ENCODE measurements around the gene SLC41A3. TPM values are rescaled to one million over a fixed set of nuclear protein-coding genes. Genes with fewer than 3 reads are reported as not detected.

SLC41A3 gene
- total and polyA plus RNA-seq, 2 of the 4 experiments (the other 2 are of a cell fraction): 30.5 to 43.5 TPM

DNA sequence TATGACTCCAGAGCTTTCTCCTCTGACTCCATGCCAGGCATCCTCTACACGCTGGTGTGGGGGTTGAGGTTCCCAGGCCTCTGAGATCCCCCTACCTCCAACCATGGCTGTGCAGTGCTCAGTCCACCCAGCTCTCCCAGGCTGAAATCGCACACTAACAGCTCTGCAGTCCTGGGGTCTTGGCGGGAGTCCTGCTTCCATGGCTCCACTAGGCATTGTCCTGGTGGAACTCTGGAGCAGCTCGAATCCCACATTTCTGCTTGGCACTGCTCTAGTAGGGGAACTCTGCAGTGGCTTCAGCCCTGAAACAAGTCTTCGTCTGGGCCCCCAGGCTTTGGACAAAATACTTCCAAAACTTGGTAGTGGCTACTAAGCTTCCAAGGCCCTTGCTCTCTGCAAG lies 64.2 kb downstream of the SLC41A3 start:
- H3K9me3 ChIP-seq (ENCODE audit: control insufficient read depth, insufficient read depth, low read length): no peaks in the 10 kb centered on the region
- H2BK15ac ChIP-seq (ENCODE audit: low read depth, low read length): no peak overlapping the region
- no peak overlapping the region for H2AK5ac ChIP-seq (ENCODE audit: low read depth, low read length)
- no peak for TF ChIP-seq NFE2L2 (IDR thresholded peaks at IDR 0.05; ENCODE audit: low read depth, low read length)
- TF ChIP-seq FOS (IDR thresholded peaks at IDR 0.05; ENCODE audit: low read depth, low read length): no peak
- no peak for TF ChIP-seq MAZ (IDR thresholded peaks at IDR 0.05; ENCODE audit: borderline replicate concordance, low read depth, low read length)
- intact Hi-C loops (cut with micrococcal nuclease) (no loop called here), dilution Hi-C loops (cut with HindIII; ENCODE audit: low sequenced_read_pairs, unreplicated experiment) (no loop called here), in situ Hi-C loops (cut with MboI; ENCODE audit: low sequenced_read_pairs) (no loop called here)
- peaks cover 3% of the 10 kb centered on the region; the same call in 1 of the 2 replicates for H3K4me1 ChIP-seq (ENCODE audit: control insufficient read depth, insufficient read depth, low read length)
- peaks cover 3% of the 10 kb centered on the region; the same call in 1 of the 2 replicates for H3K36me3 ChIP-seq (ENCODE audit: control insufficient read depth, insufficient read depth, low read length)
- H3K4me3 ChIP-seq (ENCODE audit: insufficient read depth, low read depth, low read length): no peak overlapping the region
- no peak overlapping the region for H3K4ac ChIP-seq (ENCODE audit: low read depth, low read length)
- no peak overlapping the region for H3K56ac ChIP-seq (ENCODE audit: extremely low read depth, insufficient read depth, low read length)
- H3K79me1 ChIP-seq (ENCODE audit: low read depth in 1 of 2, low read length in 2 of 2): no peaks in the 10 kb centered on the region
- no peak overlapping the region for H2BK20ac ChIP-seq (ENCODE audit: low read depth, low read length)
- no peak overlapping the region for H3K9ac ChIP-seq (ENCODE audit: low read depth, low read length)
- no peak for DNase-seq
- no peak overlapping the region for H4K8ac ChIP-seq (ENCODE audit: low read depth in 2 of 2, low read length in 2 of 2)
- BruUV-seq (replicated peaks): no TSS peak
- H2BK120ac ChIP-seq (ENCODE audit: low read depth, low read length): no peak overlapping the region
- H3K14ac ChIP-seq (replicated peaks; ENCODE audit: low read depth, low read length): no peak overlapping the region
- H4K5ac ChIP-seq (ENCODE audit: low read depth, low read length): no peak overlapping the region
- no peak overlapping the region for H3K4me2 ChIP-seq (ENCODE audit: low read depth, low read length)
- H3K27me3 ChIP-seq (ENCODE audit: control insufficient read depth, insufficient read depth, low read length): no peaks in the 10 kb centered on the region
- no peak overlapping the region for H3K18ac ChIP-seq (ENCODE audit: low read depth, low read length)
- no peak overlapping the region for H3K27ac ChIP-seq (ENCODE audit: insufficient read depth, low read length)
- ATAC-seq (ENCODE audit: low read depth): no peak
- POLR2A ChIA-PET (ENCODE audit: unreplicated experiment): no interaction called here
- H2AFZ ChIP-seq (replicated peaks; ENCODE audit: low read length, poor library complexity): no peak overlapping the region
- no peak overlapping the region for H3K23ac ChIP-seq (ENCODE audit: low read depth, low read length)
- no peak overlapping the region for H4K91ac ChIP-seq (ENCODE audit: insufficient read depth, low read depth, low read length)
- H3K9me1 ChIP-seq (ENCODE audit: insufficient read depth, low read length): no peaks in the 10 kb centered on the region; the same call in 1 of the 2 replicates
- no peaks in the 10 kb centered on the region for H4K20me1 ChIP-seq (ENCODE audit: insufficient read depth, low read length)
- CTCF ChIA-PET: no interaction called here
- WGBS, 2 experiments (ENCODE audit: extremely low coverage in 2 of 2, insufficient read length in 1 of 2): 0% methylated on average over 1 of the region's 5 CpGs; no CpG with 5 or more reads in 1 of the 2 experiments
- H2AK9ac ChIP-seq (replicated peaks; ENCODE audit: low read depth, low read length, poor library complexity): no peak overlapping the region
- no peak overlapping the region for H2BK5ac ChIP-seq (ENCODE audit: low read depth, low read length, poor library complexity, severe bottlenecking)

Measured in IMR-90 (cell line).